Panc1 (cell line): Measurements from ENCODE around the gene DCDC2. TPM values are rescaled to one million over a fixed set of nuclear protein-coding genes. Genes with fewer than 3 reads are reported as not detected.

ENCODE experiments used
- ATAC-seq: fragments of 200-7000 bp; cut with Tn5 transposase; 2 replicates; pipeline ENCODE4 v1.9.1; 2020; ENCODE audit warnings: mild to moderate bottlenecking, moderate library complexity
- BruUV-seq: library from RNA; stranded (reverse); fragments of 400-500 nt; replicated peaks from 2 replicates; lab custom pipeline; 2021; lab: Mats Ljungman, UMichigan
- CTCF ChIA-PET: fragments of 300-600 bp; sonication (Branson Sonifier 250); formaldehyde crosslinking; loops from one replicate; lab custom pipeline; 2022; ENCODE audit warnings: antibody characterized with exemption; lab: Charles Lee
- POLR2A ChIA-PET: fragments of 300-600 bp; sonication (Branson Sonifier 250); formaldehyde crosslinking; loops from one replicate; lab custom pipeline; 2022; ENCODE audit warnings: antibody characterized with exemption; lab: Charles Lee
- DNase-seq: peaks from one replicate; pipeline ENCODE4 v3.0.0-alpha.2; 2010; ENCODE audit warnings: low read depth, low spot score
- H3K27ac ChIP-seq: 2 replicates; pipeline ENCODE4 v1.5.1; 2011; ENCODE audit warnings: mild to moderate bottlenecking, low read length, inconsistent platforms
- H3K27me3 ChIP-seq: fragments of 200-500 bp; sonication (Bioruptor generic); 2 replicates; pipeline ENCODE4 v1.6.0; 2014; ENCODE audit warnings: low read length, inconsistent platforms; ENCODE audit not compliant: control insufficient read depth, insufficient read depth
- H3K36me3 ChIP-seq: fragments of 200-500 bp; sonication (Bioruptor generic); 2 replicates; pipeline ENCODE4 v1.5.1; 2014; ENCODE audit warnings: inconsistent platforms, mild to moderate bottlenecking, low read length, moderate library complexity; ENCODE audit not compliant: control insufficient read depth, insufficient read depth
- H3K4me1 ChIP-seq: 2 replicates; pipeline ENCODE4 v1.5.1; 2011; ENCODE audit warnings: inconsistent platforms, mild to moderate bottlenecking, low read length, moderate library complexity; ENCODE audit not compliant: control insufficient read depth, insufficient read depth
- H3K4me3 ChIP-seq, 2 experiments: 2 replicates each; pipeline ENCODE4 v1.5.1; 2011 to 2012; ENCODE audit warnings: low read depth in 2 of 2, low read length in 2 of 2, mild to moderate bottlenecking in 2 of 2, inconsistent platforms in 1 of 2, moderate library complexity in 1 of 2
- H3K9me3 ChIP-seq: fragments of 200-500 bp; sonication (Bioruptor generic); 2 replicates; pipeline ENCODE4 v1.5.1; 2014; ENCODE audit warnings: low read depth, mild to moderate bottlenecking, inconsistent platforms, low read length, moderate library complexity; ENCODE audit not compliant: control insufficient read depth, insufficient read depth
- POLR2AphosphoS5 ChIP-seq: IDR thresholded peaks from 2 replicates; pipeline ENCODE4 v1.6.1; 2012; ENCODE audit warnings: mild to moderate bottlenecking, low read depth, low read length, moderate library complexity
- SIN3A ChIP-seq: IDR thresholded peaks from 2 replicates; pipeline ENCODE4 v1.6.1; 2012; ENCODE audit warnings: low read depth, mild to moderate bottlenecking, low read length, moderate library complexity, borderline replicate concordance; ENCODE audit not compliant: insufficient read depth
- TCF7L2 ChIP-seq: IDR thresholded peaks from 2 replicates; pipeline ENCODE4 v1.6.1; 2011; ENCODE audit warnings: mild to moderate bottlenecking, low read depth, low read length, inconsistent platforms
- in situ Hi-C: cut with HindIII; loops from 2 replicates; pipeline ENCODE4 v1.10.0; 2016; ENCODE audit warnings: low sequenced_read_pairs, low pct_unique_long_range_greater_than_20kb
- intact Hi-C: fragments of 100-400 bp; cut with micrococcal nuclease; formaldehyde crosslinking; loops from one replicate; pipeline ENCODE4 v1.10.0; 2022; ENCODE audit not compliant: unreplicated experiment
- total RNA-seq: library from RNA; stranded (reverse); gene quantifications from one replicate; pipeline ENCODE4 v1.2.1, GENCODE V29; 2021; ENCODE audit not compliant: unreplicated experiment
- TF ChIP-seq, protein P1 (sequence below), 2 experiments: IDR thresholded peaks; 2 replicates each; pipeline ENCODE4 v1.6.1; 2011 to 2012; ENCODE audit warnings: low read depth in 2 of 2, control low read depth in 1 of 2, low read length in 1 of 2, mild to moderate bottlenecking in 1 of 2, moderate library complexity in 1 of 2; ENCODE audit not compliant: insufficient read depth in 1 of 2
- TF ChIP-seq, protein P2 (sequence below): fragments of 450-650 bp; IDR thresholded peaks from 2 replicates; pipeline ENCODE4 v1.5.1; 2017; ENCODE audit warnings: mild to moderate bottlenecking

The DCDC2 gene
- total RNA-seq, 1 experiment from 2014 or later = 0.15 TPM

DNA sequence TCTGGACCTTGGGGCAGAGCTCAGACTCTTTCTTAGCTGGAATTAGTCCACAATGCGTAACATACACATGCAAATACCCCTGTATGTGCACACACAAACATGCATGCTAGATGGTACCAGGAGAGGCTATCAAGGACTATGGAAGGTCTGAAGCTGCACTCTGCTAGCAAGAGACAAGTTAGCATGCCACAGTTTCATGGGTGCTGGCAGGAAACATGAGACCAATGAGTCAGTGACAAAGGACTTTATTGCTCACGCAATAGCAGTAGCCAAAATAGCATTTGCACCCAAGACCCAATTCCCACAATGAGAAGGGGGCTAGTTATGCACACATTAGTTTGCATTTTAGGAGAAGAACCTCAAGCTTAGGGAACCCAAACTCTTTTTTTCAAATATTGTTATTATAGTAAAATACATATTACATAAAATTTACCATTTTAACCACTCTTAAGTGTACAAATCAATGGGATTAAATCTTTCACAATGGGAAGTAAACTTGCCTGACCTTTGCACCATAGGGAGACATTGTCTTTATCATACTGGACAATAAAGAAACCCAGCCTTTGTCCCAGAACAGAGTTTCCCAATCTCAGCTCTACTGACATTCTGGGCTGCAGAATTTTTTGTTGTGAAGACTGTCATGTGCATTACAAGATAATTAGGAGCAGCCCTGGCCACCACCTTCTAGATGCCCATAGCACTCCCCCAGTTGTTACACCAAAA is 162.7 kb downstream of the DCDC2 start:
- TF ChIP-seq, protein P1, sequence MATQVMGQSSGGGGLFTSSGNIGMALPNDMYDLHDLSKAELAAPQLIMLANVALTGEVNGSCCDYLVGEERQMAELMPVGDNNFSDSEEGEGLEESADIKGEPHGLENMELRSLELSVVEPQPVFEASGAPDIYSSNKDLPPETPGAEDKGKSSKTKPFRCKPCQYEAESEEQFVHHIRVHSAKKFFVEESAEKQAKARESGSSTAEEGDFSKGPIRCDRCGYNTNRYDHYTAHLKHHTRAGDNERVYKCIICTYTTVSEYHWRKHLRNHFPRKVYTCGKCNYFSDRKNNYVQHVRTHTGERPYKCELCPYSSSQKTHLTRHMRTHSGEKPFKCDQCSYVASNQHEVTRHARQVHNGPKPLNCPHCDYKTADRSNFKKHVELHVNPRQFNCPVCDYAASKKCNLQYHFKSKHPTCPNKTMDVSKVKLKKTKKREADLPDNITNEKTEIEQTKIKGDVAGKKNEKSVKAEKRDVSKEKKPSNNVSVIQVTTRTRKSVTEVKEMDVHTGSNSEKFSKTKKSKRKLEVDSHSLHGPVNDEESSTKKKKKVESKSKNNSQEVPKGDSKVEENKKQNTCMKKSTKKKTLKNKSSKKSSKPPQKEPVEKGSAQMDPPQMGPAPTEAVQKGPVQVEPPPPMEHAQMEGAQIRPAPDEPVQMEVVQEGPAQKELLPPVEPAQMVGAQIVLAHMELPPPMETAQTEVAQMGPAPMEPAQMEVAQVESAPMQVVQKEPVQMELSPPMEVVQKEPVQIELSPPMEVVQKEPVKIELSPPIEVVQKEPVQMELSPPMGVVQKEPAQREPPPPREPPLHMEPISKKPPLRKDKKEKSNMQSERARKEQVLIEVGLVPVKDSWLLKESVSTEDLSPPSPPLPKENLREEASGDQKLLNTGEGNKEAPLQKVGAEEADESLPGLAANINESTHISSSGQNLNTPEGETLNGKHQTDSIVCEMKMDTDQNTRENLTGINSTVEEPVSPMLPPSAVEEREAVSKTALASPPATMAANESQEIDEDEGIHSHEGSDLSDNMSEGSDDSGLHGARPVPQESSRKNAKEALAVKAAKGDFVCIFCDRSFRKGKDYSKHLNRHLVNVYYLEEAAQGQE (IDR thresholded peaks at IDR 0.05; ENCODE audit: insufficient read depth in 1 of 2, low read depth in 2 of 2, low read length in 1 of 2) = no peak
- TF ChIP-seq, protein P2, sequence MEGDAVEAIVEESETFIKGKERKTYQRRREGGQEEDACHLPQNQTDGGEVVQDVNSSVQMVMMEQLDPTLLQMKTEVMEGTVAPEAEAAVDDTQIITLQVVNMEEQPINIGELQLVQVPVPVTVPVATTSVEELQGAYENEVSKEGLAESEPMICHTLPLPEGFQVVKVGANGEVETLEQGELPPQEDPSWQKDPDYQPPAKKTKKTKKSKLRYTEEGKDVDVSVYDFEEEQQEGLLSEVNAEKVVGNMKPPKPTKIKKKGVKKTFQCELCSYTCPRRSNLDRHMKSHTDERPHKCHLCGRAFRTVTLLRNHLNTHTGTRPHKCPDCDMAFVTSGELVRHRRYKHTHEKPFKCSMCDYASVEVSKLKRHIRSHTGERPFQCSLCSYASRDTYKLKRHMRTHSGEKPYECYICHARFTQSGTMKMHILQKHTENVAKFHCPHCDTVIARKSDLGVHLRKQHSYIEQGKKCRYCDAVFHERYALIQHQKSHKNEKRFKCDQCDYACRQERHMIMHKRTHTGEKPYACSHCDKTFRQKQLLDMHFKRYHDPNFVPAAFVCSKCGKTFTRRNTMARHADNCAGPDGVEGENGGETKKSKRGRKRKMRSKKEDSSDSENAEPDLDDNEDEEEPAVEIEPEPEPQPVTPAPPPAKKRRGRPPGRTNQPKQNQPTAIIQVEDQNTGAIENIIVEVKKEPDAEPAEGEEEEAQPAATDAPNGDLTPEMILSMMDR = no peak
- no peak for TF ChIP-seq TCF7L2
- TF ChIP-seq POLR2AphosphoS5 = no peak
- no peak for TF ChIP-seq SIN3A
- BruUV-seq = no TSS peak
- DNase-seq = no peak
- in situ Hi-C loops (no loop called here), intact Hi-C loops (no loop called here)
- no peaks in the 10 kb centered on the region for H3K36me3 ChIP-seq
- no peak for ATAC-seq
- H3K27me3 ChIP-seq = no peaks in the 10 kb centered on the region
- H3K27ac ChIP-seq = no peak overlapping the region
- no peaks in the 10 kb centered on the region for H3K9me3 ChIP-seq
- H3K4me3 ChIP-seq = no peak overlapping the region
- no peaks in the 10 kb centered on the region for H3K4me1 ChIP-seq
- ChIA-PET POLR2A (no interaction called here), CTCF (no interaction called here)

DNA sequence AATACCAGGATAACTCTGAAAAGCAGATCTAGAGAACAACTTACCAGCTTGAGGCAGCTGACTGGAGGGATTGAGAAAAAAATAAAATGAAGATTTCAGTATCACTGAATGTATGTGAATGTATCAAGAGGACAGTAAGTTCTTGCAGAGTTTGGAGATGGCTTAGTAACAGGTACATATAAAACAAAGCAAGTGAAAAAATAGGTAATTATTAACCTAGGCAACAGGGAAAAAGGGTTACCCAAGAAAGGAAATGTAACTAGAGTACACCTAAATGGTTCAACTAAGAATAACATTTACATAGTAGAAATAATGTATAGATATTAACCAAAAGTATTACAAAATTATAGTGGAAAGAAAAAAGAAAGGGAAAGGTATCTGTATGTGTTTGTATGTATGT is 164.5 kb downstream of the DCDC2 start:
- TF ChIP-seq TCF7L2 = no peak
- TF ChIP-seq POLR2AphosphoS5 = no peak
- TF ChIP-seq, protein P2 = no peak
- TF ChIP-seq, protein P1 (IDR thresholded peaks at IDR 0.05; ENCODE audit: insufficient read depth in 1 of 2, low read depth in 2 of 2, low read length in 1 of 2) = no peak
- TF ChIP-seq SIN3A = no peak
- ATAC-seq (no peak), DNase-seq (no peak)
- H3K4me3 ChIP-seq = no peak overlapping the region
- in situ Hi-C loops = no loop called here
- H3K36me3 ChIP-seq = no peaks in the 10 kb centered on the region
- ChIA-PET CTCF (no interaction called here), POLR2A (no interaction called here)
- intact Hi-C loops = no loop called here
- H3K9me3 ChIP-seq = no peaks in the 10 kb centered on the region
- no peaks in the 10 kb centered on the region for H3K4me1 ChIP-seq
- no TSS peak for BruUV-seq
- H3K27me3 ChIP-seq = no peaks in the 10 kb centered on the region; the same call in 1 of the 2 replicates
- H3K27ac ChIP-seq = no peak overlapping the region
